Liver (tissue), 9 donors: ENCODE measurements around the gene ANKRD50. TPM values are rescaled to one million over a fixed set of nuclear protein-coding genes. Genes with fewer than 3 reads are reported as not detected.

ENCODE experiments used
- DNase-seq: peaks from one replicate; pipeline ENCODE4 v3.0.0-alpha.2; 2017; ENCODE audit warnings: low spot score
- H3K27ac ChIP-seq, 2 donors: one replicate each; pipeline ENCODE4 v1.7.0; 2013; ENCODE audit warnings: inconsistent platforms in 2 of 2, low read length in 2 of 2, control low read depth in 1 of 2, low read depth in 1 of 2, mild to moderate bottlenecking in 1 of 2
- H3K27me3 ChIP-seq, 4 donors: one replicate each; pipeline versions ENCODE4 v1.6.1 to v1.7.0; 2013; ENCODE audit warnings: low read length in 3 of 4, inconsistent platforms in 1 of 4, mild to moderate bottlenecking in 1 of 4, moderate library complexity in 1 of 4; ENCODE audit not compliant: control insufficient read depth in 4 of 4, insufficient read depth in 4 of 4
- H3K36me3 ChIP-seq, 4 donors: one replicate each; pipeline versions ENCODE4 v1.6.1 to v1.7.0; 2013; ENCODE audit warnings: low read length in 3 of 4, mild to moderate bottlenecking in 3 of 4, low read depth in 1 of 4, moderate library complexity in 1 of 4; ENCODE audit not compliant: control insufficient read depth in 4 of 4, insufficient read depth in 3 of 4
- H3K4me1 ChIP-seq, 4 donors: one replicate each; pipeline versions ENCODE4 v1.6.1 to v1.7.0; 2013; ENCODE audit warnings: low read length in 3 of 4, mild to moderate bottlenecking in 3 of 4, moderate library complexity in 1 of 4; ENCODE audit not compliant: control insufficient read depth in 4 of 4, insufficient read depth in 4 of 4
- H3K4me3 ChIP-seq, 3 donors: one replicate each; pipeline versions ENCODE4 v1.6.1 to v1.7.0; 2013; ENCODE audit warnings: low read length in 3 of 3, control low read depth in 1 of 3, low read depth in 1 of 3, mild to moderate bottlenecking in 1 of 3
- H3K9ac ChIP-seq, 2 donors: one replicate each; pipeline ENCODE4 v1.7.0; 2013; ENCODE audit warnings: low read length in 2 of 2, mild to moderate bottlenecking in 2 of 2, moderate library complexity in 2 of 2, control low read depth in 1 of 2, low read depth in 1 of 2
- H3K9me3 ChIP-seq, 4 donors: one replicate each; pipeline versions ENCODE4 v1.6.1 to v1.7.0; 2013; ENCODE audit warnings: low read length in 3 of 4; ENCODE audit not compliant: control insufficient read depth in 4 of 4
- EGR1 ChIP-seq, 2 donors: IDR thresholded peaks; 2 replicates each; pipeline ENCODE4 v1.6.1; 2016 to 2018; ENCODE audit warnings: antibody characterized with exemption in 2 of 2, low read depth in 2 of 2
- FOXA1 ChIP-seq: IDR thresholded peaks from 2 replicates; pipeline ENCODE4 v1.6.1; 2016; ENCODE audit warnings: antibody characterized with exemption
- FOXA2 ChIP-seq: IDR thresholded peaks from 2 replicates; pipeline ENCODE4 v1.6.1; 2016; ENCODE audit warnings: antibody characterized with exemption
- GABPA ChIP-seq, 2 donors: IDR thresholded peaks in 1 of 2; conservative IDR thresholded peaks in 1 of 2; 2 replicates each; pipeline ENCODE4 v1.6.1; 2016; ENCODE audit warnings: antibody characterized with exemption in 2 of 2, mild to moderate bottlenecking in 1 of 2, moderate library complexity in 1 of 2
- HNF4A ChIP-seq, 2 donors: conservative IDR thresholded peaks; 2 replicates each; pipeline ENCODE4 v1.6.1; 2016; ENCODE audit warnings: antibody characterized with exemption in 2 of 2, mild to moderate bottlenecking in 2 of 2
- HNF4G ChIP-seq: IDR thresholded peaks from 2 replicates; pipeline ENCODE4 v1.6.1; 2016; ENCODE audit warnings: antibody characterized with exemption
- JUND ChIP-seq, 2 donors: IDR thresholded peaks; 2 replicates each; pipeline ENCODE4 v1.6.1; 2016; ENCODE audit warnings: antibody characterized with exemption in 2 of 2
- NR2F2 ChIP-seq: IDR thresholded peaks from 2 replicates; pipeline ENCODE4 v1.6.1; 2016; ENCODE audit warnings: antibody characterized with exemption
- RXRA ChIP-seq, 2 donors: IDR thresholded peaks; 2 replicates each; pipeline ENCODE4 v1.6.1; 2017 to 2018; ENCODE audit warnings: antibody characterized with exemption in 2 of 2, mild to moderate bottlenecking in 1 of 2
- SP1 ChIP-seq: IDR thresholded peaks from 2 replicates; pipeline ENCODE4 v1.6.1; 2018; ENCODE audit warnings: antibody characterized with exemption, mild to moderate bottlenecking
- TAF1 ChIP-seq: conservative IDR thresholded peaks from 2 replicates; pipeline ENCODE4 v1.6.1; 2016; ENCODE audit warnings: antibody characterized with exemption, mild to moderate bottlenecking
- YY1 ChIP-seq: IDR thresholded peaks from 2 replicates; pipeline ENCODE4 v1.6.1; 2016; ENCODE audit warnings: antibody characterized with exemption, mild to moderate bottlenecking
- WGBS: extraction: QIAGEN DNeasy Blood & Tissue Kit; methylation state at CpG from one replicate; pipeline ENCODE4 v1.1.7; 2013; 5-methylcytosine and 5-hydroxymethylcytosine counted together
- polyA plus RNA-seq, 2 donors: library from polyadenylated mRNA; stranded (reverse) in 1 of 2; unstranded in 1 of 2; fragments of 200-250 nt in 1 of 2; fragments of >200 nt in 1 of 2; fragmentation: Nextera tagmentation in 1 of 2; extraction: Ambion mirVana in 1 of 2; gene quantifications; one replicate each; pipeline versions ENCODE4 v1.2.1 to v1.2.3, GENCODE V29; 2013 to 2015
- total RNA-seq, 2 donors: library from RNA; depleted of rRNA; stranded (reverse); fragments of >200 nt; gene quantifications; one replicate each; pipeline ENCODE4 v1.2.3, GENCODE V29; 2014
- TF ChIP-seq, protein P1 (sequence below): fragments of 150-350 bp; IDR thresholded peaks from 2 replicates; pipeline ENCODE4 v1.5.1; 2017; ENCODE audit warnings: improper control_type of control experiment, low read depth, low read length; ENCODE audit not compliant: missing input control
- TF ChIP-seq, protein P2 (sequence below): IDR thresholded peaks from 2 replicates; pipeline ENCODE4 v1.6.1; 2016; ENCODE audit warnings: antibody characterized with exemption
- TF ChIP-seq, protein P3 (sequence below): IDR thresholded peaks from 2 replicates; pipeline ENCODE4 v1.6.1; 2016; ENCODE audit warnings: antibody characterized with exemption
- TF ChIP-seq, protein P4 (sequence below): IDR thresholded peaks from 2 replicates; pipeline ENCODE4 v1.6.1; 2016; ENCODE audit warnings: antibody characterized with exemption, mild to moderate bottlenecking
- donor health status: healthy.
- donor health status: healthy.
- donor health status: healthy.
- donor health status: healthy.
- donor health status: healthy.

The ANKRD50 gene
- total and polyA plus RNA-seq, 4 donors = 2.4 to 16.7 (median 6.0) TPM

DNA sequence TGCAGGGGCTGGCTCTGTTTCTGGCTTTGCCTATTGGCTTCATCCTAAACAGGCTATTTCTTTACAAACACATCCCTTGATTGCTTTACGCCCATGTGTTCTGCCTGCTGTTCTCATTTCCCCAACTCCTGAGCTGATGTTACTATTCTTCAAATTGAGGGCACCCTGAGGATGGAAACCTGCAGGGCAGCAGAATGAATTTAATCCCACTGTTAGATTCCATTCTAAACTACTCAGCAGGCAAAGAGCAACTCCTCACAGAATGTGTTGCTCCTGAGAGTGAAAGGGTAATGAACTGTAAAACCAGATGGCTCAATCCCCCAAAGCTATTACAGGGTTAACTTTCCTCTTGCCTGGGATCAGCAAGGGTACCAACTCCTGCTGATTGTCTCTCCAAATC lies 75.7 kb downstream of the ANKRD50 start:
- Histone ChIP-seq H3K36me3 (no peaks in the 10 kb centered on the region), H3K4me3 (no peak overlapping the region), H3K9ac (no peak overlapping the region), H3K27ac (no peak overlapping the region), H3K27me3 (no peaks in the 10 kb centered on the region), H3K4me1 (no peaks in the 10 kb centered on the region), H3K9me3 (no peaks in the 10 kb centered on the region)
- no peak for DNase-seq
- TF ChIP-seq HNF4G (no peak), NR2F2 (no peak), SP1 (no peak), EGR1 (IDR thresholded peaks at IDR 0.05; ENCODE audit: low read depth in 2 of 2) (no peak)
- TF ChIP-seq, protein P1, sequence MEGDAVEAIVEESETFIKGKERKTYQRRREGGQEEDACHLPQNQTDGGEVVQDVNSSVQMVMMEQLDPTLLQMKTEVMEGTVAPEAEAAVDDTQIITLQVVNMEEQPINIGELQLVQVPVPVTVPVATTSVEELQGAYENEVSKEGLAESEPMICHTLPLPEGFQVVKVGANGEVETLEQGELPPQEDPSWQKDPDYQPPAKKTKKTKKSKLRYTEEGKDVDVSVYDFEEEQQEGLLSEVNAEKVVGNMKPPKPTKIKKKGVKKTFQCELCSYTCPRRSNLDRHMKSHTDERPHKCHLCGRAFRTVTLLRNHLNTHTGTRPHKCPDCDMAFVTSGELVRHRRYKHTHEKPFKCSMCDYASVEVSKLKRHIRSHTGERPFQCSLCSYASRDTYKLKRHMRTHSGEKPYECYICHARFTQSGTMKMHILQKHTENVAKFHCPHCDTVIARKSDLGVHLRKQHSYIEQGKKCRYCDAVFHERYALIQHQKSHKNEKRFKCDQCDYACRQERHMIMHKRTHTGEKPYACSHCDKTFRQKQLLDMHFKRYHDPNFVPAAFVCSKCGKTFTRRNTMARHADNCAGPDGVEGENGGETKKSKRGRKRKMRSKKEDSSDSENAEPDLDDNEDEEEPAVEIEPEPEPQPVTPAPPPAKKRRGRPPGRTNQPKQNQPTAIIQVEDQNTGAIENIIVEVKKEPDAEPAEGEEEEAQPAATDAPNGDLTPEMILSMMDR = no peak
- TF ChIP-seq, protein P2, sequence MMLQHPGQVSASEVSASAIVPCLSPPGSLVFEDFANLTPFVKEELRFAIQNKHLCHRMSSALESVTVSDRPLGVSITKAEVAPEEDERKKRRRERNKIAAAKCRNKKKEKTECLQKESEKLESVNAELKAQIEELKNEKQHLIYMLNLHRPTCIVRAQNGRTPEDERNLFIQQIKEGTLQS = no peak
- 88% methylated on average over 1 of the region's 1 CpG for WGBS

DNA sequence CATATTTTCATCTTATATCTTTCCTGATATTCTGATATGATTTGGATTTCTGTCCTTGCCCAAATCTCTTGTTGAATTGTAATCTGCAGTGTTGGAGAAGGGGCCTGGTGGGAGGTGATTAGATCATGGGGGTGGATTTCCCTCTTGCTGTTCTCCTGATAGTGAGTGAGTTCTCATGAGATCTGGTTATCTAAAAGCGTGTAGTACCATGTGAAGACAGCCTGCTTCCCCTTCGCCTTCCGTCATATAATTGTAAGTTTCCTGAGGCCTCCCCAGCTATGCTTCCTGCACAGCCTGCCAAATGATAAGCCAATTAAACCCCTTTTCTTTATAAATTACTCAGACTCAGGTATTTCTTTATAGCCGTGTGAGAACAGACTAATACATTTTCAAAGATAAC lies 77.2 kb downstream of the ANKRD50 start:
- TF ChIP-seq FOXA1 = no peak
- TF ChIP-seq, protein P2 = no peak
- TF ChIP-seq GABPA (IDR thresholded peaks at IDR 0.05 in 1 of 2, conservative IDR thresholded peaks at IDR 0.05 in 1 of 2) = no peak
- TF ChIP-seq FOXA2 = no peak
- TF ChIP-seq, protein P3, sequence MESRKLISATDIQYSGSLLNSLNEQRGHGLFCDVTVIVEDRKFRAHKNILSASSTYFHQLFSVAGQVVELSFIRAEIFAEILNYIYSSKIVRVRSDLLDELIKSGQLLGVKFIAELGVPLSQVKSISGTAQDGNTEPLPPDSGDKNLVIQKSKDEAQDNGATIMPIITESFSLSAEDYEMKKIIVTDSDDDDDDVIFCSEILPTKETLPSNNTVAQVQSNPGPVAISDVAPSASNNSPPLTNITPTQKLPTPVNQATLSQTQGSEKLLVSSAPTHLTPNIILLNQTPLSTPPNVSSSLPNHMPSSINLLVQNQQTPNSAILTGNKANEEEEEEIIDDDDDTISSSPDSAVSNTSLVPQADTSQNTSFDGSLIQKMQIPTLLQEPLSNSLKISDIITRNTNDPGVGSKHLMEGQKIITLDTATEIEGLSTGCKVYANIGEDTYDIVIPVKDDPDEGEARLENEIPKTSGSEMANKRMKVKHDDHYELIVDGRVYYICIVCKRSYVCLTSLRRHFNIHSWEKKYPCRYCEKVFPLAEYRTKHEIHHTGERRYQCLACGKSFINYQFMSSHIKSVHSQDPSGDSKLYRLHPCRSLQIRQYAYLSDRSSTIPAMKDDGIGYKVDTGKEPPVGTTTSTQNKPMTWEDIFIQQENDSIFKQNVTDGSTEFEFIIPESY = no peak
- no peak for TF ChIP-seq HNF4A (conservative IDR thresholded peaks at IDR 0.05)
- TF ChIP-seq JUND (IDR thresholded peaks at IDR 0.05) = no peak
- no peak for TF ChIP-seq HNF4G
- no peak for TF ChIP-seq EGR1 (IDR thresholded peaks at IDR 0.05; ENCODE audit: low read depth in 2 of 2)
- no peak for TF ChIP-seq TAF1
- no peak for TF ChIP-seq RXRA (IDR thresholded peaks at IDR 0.05)
- TF ChIP-seq YY1 = no peak
- Histone ChIP-seq H3K9ac (no peak overlapping the region), H3K4me3 (no peak overlapping the region), H3K4me1 (no peaks in the 10 kb centered on the region), H3K27me3 (no peaks in the 10 kb centered on the region), H3K9me3 (no peaks in the 10 kb centered on the region), H3K36me3 (no peaks in the 10 kb centered on the region), H3K27ac (no peak overlapping the region)
- 83% methylated on average over 4 of the region's 4 CpGs for WGBS
- DNase-seq = no peak

DNA sequence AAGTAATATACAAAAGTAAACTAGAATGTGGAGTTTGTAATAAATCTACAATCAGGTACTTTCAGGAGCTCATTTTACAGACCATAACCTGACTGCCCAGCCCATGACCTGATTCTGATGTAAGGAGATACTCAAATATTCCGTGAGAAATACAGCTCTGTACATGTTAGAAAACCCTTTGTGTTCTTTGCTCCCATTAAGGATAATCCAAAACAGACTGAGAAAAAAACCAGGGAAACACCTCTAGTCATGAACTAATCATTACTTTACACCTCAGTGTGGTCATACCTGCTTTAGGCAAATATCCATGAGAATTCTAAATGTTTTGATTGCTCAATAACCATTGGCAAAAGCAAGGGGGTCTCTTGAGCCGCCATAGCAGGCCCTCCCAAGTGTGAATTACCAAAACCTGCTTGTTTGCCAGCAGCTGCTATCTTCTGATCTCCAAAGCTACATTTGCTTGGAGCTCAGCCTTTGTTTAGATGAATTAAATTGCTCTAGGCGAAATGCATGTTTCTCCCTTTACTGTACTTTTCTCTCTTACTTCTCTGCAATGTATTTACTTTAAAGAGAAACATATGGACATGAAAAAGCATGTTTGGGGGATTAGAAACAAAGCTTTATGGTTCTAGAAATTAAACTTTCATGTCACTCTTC lies 79.1 kb downstream of the ANKRD50 start:
- H3K36me3 ChIP-seq = no peaks in the 10 kb centered on the region
- no peak overlapping the region for H3K4me3 ChIP-seq
- no peaks in the 10 kb centered on the region for H3K27me3 ChIP-seq
- H3K9me3 ChIP-seq = no peaks in the 10 kb centered on the region
- no peak for DNase-seq
- no peak overlapping the region for H3K9ac ChIP-seq
- H3K27ac ChIP-seq = no peak overlapping the region
- H3K4me1 ChIP-seq = no peaks in the 10 kb centered on the region
- WGBS = 85% methylated on average over 3 of the region's 3 CpGs
- TF ChIP-seq NR2F2 = no peak
- no peak for TF ChIP-seq FOXA1
- no peak for TF ChIP-seq RXRA (IDR thresholded peaks at IDR 0.05)
- TF ChIP-seq, protein P3 = no peak
- TF ChIP-seq, protein P2 = no peak
- no peak for TF ChIP-seq HNF4G
- no peak for TF ChIP-seq GABPA (IDR thresholded peaks at IDR 0.05 in 1 of 2, conservative IDR thresholded peaks at IDR 0.05 in 1 of 2)
- TF ChIP-seq EGR1 (IDR thresholded peaks at IDR 0.05; ENCODE audit: low read depth in 2 of 2) = no peak
- no peak for TF ChIP-seq YY1
- TF ChIP-seq SP1 = no peak
- TF ChIP-seq, protein P4, sequence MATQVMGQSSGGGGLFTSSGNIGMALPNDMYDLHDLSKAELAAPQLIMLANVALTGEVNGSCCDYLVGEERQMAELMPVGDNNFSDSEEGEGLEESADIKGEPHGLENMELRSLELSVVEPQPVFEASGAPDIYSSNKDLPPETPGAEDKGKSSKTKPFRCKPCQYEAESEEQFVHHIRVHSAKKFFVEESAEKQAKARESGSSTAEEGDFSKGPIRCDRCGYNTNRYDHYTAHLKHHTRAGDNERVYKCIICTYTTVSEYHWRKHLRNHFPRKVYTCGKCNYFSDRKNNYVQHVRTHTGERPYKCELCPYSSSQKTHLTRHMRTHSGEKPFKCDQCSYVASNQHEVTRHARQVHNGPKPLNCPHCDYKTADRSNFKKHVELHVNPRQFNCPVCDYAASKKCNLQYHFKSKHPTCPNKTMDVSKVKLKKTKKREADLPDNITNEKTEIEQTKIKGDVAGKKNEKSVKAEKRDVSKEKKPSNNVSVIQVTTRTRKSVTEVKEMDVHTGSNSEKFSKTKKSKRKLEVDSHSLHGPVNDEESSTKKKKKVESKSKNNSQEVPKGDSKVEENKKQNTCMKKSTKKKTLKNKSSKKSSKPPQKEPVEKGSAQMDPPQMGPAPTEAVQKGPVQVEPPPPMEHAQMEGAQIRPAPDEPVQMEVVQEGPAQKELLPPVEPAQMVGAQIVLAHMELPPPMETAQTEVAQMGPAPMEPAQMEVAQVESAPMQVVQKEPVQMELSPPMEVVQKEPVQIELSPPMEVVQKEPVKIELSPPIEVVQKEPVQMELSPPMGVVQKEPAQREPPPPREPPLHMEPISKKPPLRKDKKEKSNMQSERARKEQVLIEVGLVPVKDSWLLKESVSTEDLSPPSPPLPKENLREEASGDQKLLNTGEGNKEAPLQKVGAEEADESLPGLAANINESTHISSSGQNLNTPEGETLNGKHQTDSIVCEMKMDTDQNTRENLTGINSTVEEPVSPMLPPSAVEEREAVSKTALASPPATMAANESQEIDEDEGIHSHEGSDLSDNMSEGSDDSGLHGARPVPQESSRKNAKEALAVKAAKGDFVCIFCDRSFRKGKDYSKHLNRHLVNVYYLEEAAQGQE = no peak
